ENCODE measurements around the gene TJAP1. TPM values are rescaled to one million over a fixed set of nuclear protein-coding genes. Genes with fewer than 3 reads are reported as not detected.

Gene TJAP1
- total RNA-seq, 2 experiments from 2014 or later, result 23.0 to 24.6 TPM

Small RNA genes lying within 50 kb of the gene (microRNA-seq; reads per million reads assigned to microRNA genes)
- gene MIR6780B (ENCODE audit: borderline microRNAs expressed, borderline replicate concordance), result not detected

Other genes with a start within 250 kb of the TJAP1 start
- gene DNPH1, start 248.1 kb upstream of the TJAP1 start, total RNA-seq, result 10 to 100 TPM; 59.7 to 59.8 TPM
- under 1 TPM in 1 of 2 experiments, not detected in 1; 0.02 TPM for gene TTBK1, start 234.1 kb upstream of the TJAP1 start, total RNA-seq
- gene SLC22A7, start 179.3 kb upstream of the TJAP1 start, total RNA-seq, result not detected
- 1 to 10 TPM; 2.9 to 3.1 TPM for gene CRIP3, start 168.7 kb upstream of the TJAP1 start, total RNA-seq
- 1 to 10 TPM; 9.3 to 9.9 TPM for gene ZNF318, start 107.9 kb upstream of the TJAP1 start, total RNA-seq
- gene ABCC10, start 50.0 kb upstream of the TJAP1 start, total RNA-seq, result 10 to 100 TPM; 22.7 to 26.6 TPM
- under 1 TPM; 0.47 to 0.52 TPM for gene DLK2, start 22.0 kb upstream of the TJAP1 start, total RNA-seq
- under 1 TPM; 0.10 to 0.17 TPM for gene LRRC73, start 32.8 kb downstream of the TJAP1 start, total RNA-seq
- 10 to 100 TPM; 26.2 to 26.5 TPM for gene YIPF3, start 39.4 kb downstream of the TJAP1 start, total RNA-seq
- 10 to 100 TPM; 47.5 to 50.1 TPM for gene POLR1C, start 39.5 kb downstream of the TJAP1 start, total RNA-seq
- 10 to 100 TPM; 74.9 to 93.2 TPM for gene XPO5, start 98.5 kb downstream of the TJAP1 start, total RNA-seq
- gene POLH, start 98.6 kb downstream of the TJAP1 start, total RNA-seq, result 10 to 100 TPM; 63.3 to 68.6 TPM
- 10 to 100 TPM; 54.5 to 57.5 TPM for gene GTPBP2, start 151.7 kb downstream of the TJAP1 start, total RNA-seq
- 10 to 100 TPM; 19.8 to 22.7 TPM for gene MAD2L1BP, start 158.3 kb downstream of the TJAP1 start, total RNA-seq
- not detected for gene RSPH9, start 167.5 kb downstream of the TJAP1 start, total RNA-seq
- 10 to 100 TPM; 47.8 to 50.2 TPM for gene MRPS18A, start 210.2 kb downstream of the TJAP1 start, total RNA-seq